Ishikawa (cell line): ENCODE measurements around the gene CHD5.

ENCODE experiments used
- FOXM1 ChIP-seq: IDR thresholded peaks from 2 replicates; pipeline ENCODE4 v1.6.1; 2012; ENCODE audit warnings: low read depth, borderline replicate concordance
- RAD21 ChIP-seq: IDR thresholded peaks from 2 replicates; pipeline ENCODE4 v1.6.1; 2012; ENCODE audit warnings: low read depth
- TCF12 ChIP-seq: IDR thresholded peaks from 2 replicates; pipeline ENCODE4 v1.6.1; 2012; ENCODE audit warnings: low read depth
- YY1 ChIP-seq: IDR thresholded peaks from 2 replicates; pipeline ENCODE4 v1.6.1; 2012; ENCODE audit warnings: low read depth
- TF ChIP-seq, protein P1 (sequence below): IDR thresholded peaks from 2 replicates; pipeline ENCODE4 v1.6.1; 2012

- TF ChIP-seq RAD21: peak; percentile 60
- TF ChIP-seq YY1: no peak
- no peak for TF ChIP-seq TCF12
- no peak for TF ChIP-seq FOXM1
- TF ChIP-seq, protein P1, sequence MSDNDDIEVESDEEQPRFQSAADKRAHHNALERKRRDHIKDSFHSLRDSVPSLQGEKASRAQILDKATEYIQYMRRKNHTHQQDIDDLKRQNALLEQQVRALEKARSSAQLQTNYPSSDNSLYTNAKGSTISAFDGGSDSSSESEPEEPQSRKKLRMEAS: no peak
Observed at GRCh38 chr1:6099787-6100765, 80.0 kb downstream of the CHD5 start.
